HL-60 (cell line): ENCODE data around the gene SDK1.
"Not testable (repeated sequence)": the region's sequence is repeated elsewhere in the genome, so short reads cannot be mapped to it uniquely, and the experiment has no call there.

Experiments
- DNase-seq, 2 experiments: peaks; one replicate each; pipeline ENCODE4 v3.0.0-alpha.2; 2010 to 2020; ENCODE audit warnings: low read depth in 1 of 2, low spot score in 1 of 2
- H3K27ac ChIP-seq: fragments of 250-450 bp; sonication (Bioruptor Pico); replicated peaks from 2 replicates; pipeline ENCODE4 v1.5.1; 2020; ENCODE audit warnings: mild to moderate bottlenecking, moderate library complexity
- H3K27me3 ChIP-seq: fragments of 250-450 bp; sonication (Bioruptor Pico); 2 replicates; pipeline ENCODE4 v1.5.1; 2021; ENCODE audit warnings: mild to moderate bottlenecking, moderate library complexity; ENCODE audit not compliant: insufficient read depth, poor library complexity, severe bottlenecking
- H3K4me3 ChIP-seq: replicated peaks from 2 replicates; pipeline ENCODE4 v1.5.1; 2011; ENCODE audit warnings: mild to moderate bottlenecking, control low read depth, low read length; ENCODE audit not compliant: insufficient read depth
- CTCF ChIP-seq: IDR thresholded peaks from one replicate; pipeline ENCODE4 v1.5.1; 2011; ENCODE audit warnings: low read length, control low read depth, inconsistent platforms; ENCODE audit not compliant: insufficient read depth
- GABPA ChIP-seq: IDR thresholded peaks from 2 replicates; pipeline ENCODE4 v1.6.1; 2012; ENCODE audit warnings: low read depth
- POLR2AphosphoS5 ChIP-seq: IDR thresholded peaks from 2 replicates; pipeline ENCODE4 v1.6.1; 2012; ENCODE audit warnings: low read depth
- REST ChIP-seq: IDR thresholded peaks from 2 replicates; pipeline ENCODE4 v1.6.1; 2012; ENCODE audit warnings: low read depth; ENCODE audit not compliant: insufficient replicate concordance
- SPI1 ChIP-seq: IDR thresholded peaks from 2 replicates; pipeline ENCODE4 v1.6.1; 2012; ENCODE audit warnings: low read depth, mild to moderate bottlenecking, borderline replicate concordance

Gene SDK1

GRCh38 chr7:4093483-4093882 lies 792.4 kb downstream of the SDK1 start:
- DNase-seq: no peak
- TF ChIP-seq POLR2AphosphoS5 (no peak), REST (no peak), CTCF (no peak), SPI1 (no peak), GABPA (no peak)
- H3K4me3 ChIP-seq: no peak overlapping the region
- no peak overlapping the region for H3K27ac ChIP-seq
- no peaks in the 10 kb centered on the region for H3K27me3 ChIP-seq

- DNase-seq, H3K4me3 ChIP-seq, H3K27me3 ChIP-seq, H3K27ac ChIP-seq: not testable (repeated sequence)
These were observed 793.1 kb downstream of the SDK1 start for GRCh38 chr7:4094158-4094557.

GRCh38 chr7:4097001-4097609 lies 796.1 kb downstream of the SDK1 start:
- Histone ChIP-seq H3K4me3 (no peak overlapping the region), H3K27me3 (no peaks in the 10 kb centered on the region), H3K27ac (no peak overlapping the region)
- no peak for DNase-seq
- TF ChIP-seq SPI1: no peak
- no peak for TF ChIP-seq POLR2AphosphoS5
- TF ChIP-seq REST: no peak
- TF ChIP-seq CTCF: no peak
- TF ChIP-seq GABPA: no peak

- no peak for DNase-seq
- no peak overlapping the region for H3K27ac ChIP-seq
- no peak overlapping the region for H3K4me3 ChIP-seq
- TF ChIP-seq REST (no peak), SPI1 (no peak), CTCF (no peak), GABPA (no peak), POLR2AphosphoS5 (no peak)
- no peaks in the 10 kb centered on the region for H3K27me3 ChIP-seq
These were observed 797.1 kb downstream of the SDK1 start for GRCh38 chr7:4098169-4098568.
